GM19238 (cell line): Measurements from ENCODE around the gene TUT4.

ENCODE experiments used
- DNase-seq: peaks from one replicate; pipeline ENCODE4 v3.0.0; 2011; ENCODE audit warnings: low spot score; ENCODE audit not compliant: insufficient read length

Gene TUT4

GRCh38 chr1:52414942-52415341 is 137.9 kb downstream of the TUT4 start:
- no peak for DNase-seq

- DNase-seq, result no peak
These were observed 139.4 kb downstream of the TUT4 start for GRCh38 chr1:52413410-52413989.

- DNase-seq, result no peak
These were observed 147.9 kb downstream of the TUT4 start for GRCh38 chr1:52404975-52405338.

GRCh38 chr1:52404116-52404974 is 148.5 kb downstream of the TUT4 start, which contains the start of the genes ORC1 and PRPF38A:
Gene ORC1, minus strand, starts transcription at chr1:52404423. Its CDS starts 2,200 bp downstream, at chr1:52402223.
Gene PRPF38A, plus strand, starts transcription at chr1:52404602. Its CDS starts 148 bp downstream, at chr1:52404750.
- peak; percentile 90 for DNase-seq

DNA sequence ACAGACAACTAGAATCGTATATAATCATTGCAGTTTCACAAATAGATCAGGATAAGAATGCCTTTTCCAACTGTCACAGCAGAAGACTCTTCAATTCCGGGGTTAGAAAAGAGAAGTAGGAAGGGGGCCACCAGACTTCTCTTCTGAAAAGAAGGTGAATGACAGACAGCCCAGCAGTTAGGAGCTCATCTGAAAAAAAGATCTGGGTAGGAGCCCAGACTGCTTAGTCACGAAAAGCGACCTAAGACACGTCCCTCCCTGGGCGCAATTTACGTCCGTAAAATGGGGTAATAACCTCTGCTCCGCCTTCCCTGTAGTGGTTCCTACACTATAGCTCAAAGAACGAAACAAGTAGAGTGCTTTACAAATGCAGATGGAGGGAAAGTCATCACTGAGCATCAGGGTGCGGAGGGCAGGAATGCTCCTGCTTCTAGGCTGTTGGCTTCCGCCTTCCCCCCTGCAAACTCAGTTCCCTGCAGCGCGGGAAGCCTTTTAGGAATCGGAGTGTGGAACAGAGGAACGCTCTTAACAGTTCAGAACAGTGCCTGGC is 149.3 kb downstream of the TUT4 start:
- DNase-seq, result peak; percentile 41

DNA sequence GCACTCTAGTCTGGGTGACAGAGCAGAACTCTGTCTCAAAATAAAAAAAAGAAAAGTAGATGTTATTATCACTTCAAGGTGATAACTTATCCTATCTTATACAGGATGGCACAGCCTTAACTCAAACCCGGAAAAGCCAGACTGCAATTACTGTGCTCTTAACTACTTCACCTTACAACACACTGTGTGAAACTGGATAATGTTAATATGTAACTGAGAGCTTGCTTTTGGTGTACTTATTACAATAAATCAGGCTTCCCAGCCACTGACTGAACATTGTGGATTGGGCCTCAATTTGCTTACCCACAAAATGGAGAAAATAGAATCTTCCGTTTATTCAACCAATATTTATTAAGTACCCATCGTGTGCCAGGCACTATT is 150.0 kb downstream of the TUT4 start:
- DNase-seq, result no peak

DNA sequence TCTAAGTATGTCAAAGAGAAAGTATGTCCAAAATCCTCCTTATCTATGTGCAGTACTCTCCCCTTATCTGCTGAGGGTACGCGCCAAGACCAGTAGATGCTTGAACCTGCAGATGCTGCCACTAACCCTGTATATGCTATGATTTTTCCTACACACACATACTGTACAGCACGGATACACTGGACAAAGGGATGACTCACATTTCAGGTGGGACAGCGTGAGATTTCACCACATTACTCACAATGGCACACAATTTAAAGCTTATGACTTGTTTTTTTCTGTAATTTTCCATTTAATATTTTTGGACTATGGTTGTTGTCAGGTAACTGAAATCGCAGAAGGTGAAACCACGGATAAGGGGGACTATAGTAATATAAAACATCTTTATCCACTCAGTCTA is 152.8 kb downstream of the TUT4 start:
- DNase-seq, result no peak

- no peak for DNase-seq
These were observed 153.3 kb downstream of the TUT4 start for GRCh38 chr1:52399629-52400028.

DNA sequence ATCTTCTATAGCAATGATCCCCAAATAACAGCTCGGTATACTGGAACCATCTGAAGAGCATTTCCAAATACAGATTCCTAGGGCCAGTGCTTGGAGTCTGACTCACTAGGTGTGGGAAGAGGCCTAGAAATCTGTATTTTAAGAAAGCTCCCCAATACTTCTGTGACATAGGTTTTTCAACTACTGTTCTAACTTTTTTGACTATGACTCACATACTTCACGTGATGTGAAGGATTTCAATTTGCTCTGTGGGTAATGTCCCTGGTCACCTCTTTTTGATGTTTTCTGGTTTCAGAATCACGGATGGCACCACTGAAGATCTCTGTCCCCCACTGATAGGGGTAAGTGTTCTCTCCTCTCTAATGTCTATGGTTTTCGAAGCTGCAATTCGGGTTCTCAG is 159.7 kb downstream of the TUT4 start:
- no peak for DNase-seq

DNA sequence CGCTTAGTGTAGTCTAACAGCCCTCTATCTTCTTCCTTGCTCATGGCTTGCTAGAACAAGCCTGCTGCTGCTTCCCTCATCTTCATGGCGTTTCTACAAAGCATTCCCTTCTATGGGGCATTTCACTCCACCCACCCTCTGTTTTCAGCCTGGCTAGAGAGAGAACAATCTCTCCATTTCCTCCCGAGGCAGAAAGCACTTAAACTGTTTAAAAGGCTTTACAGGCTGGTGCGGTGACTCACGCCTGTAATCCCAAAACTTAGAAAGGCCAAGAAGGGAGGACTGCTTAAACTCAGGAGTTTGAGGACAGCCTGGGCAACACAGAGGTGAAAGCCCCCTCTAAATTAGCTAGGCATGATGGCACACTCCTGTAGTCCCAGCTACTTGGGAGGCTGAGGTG is 166.4 kb downstream of the TUT4 start:
- DNase-seq, result no peak

GRCh38 chr1:52385376-52385775 is 167.5 kb downstream of the TUT4 start:
- DNase-seq, result no peak
